ENCODE data around the gene EEA1.

The EEA1 gene

DNA sequence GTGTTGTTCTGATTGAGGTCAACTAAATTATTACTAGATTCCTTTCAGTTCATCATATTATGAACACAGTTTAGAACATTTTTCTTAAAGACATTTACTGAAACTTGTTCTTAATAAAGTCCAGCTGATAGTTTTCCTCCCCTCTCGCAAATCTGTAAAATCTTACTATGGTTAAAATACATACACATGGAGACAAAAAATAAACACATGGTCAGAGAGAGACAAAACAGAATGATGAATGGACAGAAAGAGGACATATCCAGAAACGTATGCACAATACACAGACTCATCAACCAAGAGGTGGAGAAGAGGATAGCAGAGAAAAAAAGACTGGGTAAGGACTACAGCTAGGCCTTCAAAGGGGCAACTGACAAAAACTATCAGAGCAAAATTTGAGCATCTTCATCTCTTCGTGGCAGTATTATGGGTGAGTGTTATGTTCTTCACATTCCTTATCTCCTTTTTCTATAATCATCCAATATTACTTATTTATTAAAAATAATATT, 38.4 kb downstream of the EEA1 start:
- Histone ChIP-seq H3K9me3 (ENCODE audit: control insufficient read depth, low read length) (no peaks in the 10 kb centered on the region), H2AFZ (no peak overlapping the region), H3K4me3 (ENCODE audit: low read depth, low read length) (no peak overlapping the region), H3K9ac (no peak overlapping the region), H3K79me2 (peaks cover 25% of the 10 kb centered on the region), H3K36me3 (ENCODE audit: control insufficient read depth, insufficient read depth, low read length) (no peaks in the 10 kb centered on the region), H3K27me3 (ENCODE audit: control insufficient read depth, insufficient read depth, low read length) (no peaks in the 10 kb centered on the region), H3K4me1 (no peaks in the 10 kb centered on the region), H3K27ac (no peak overlapping the region), H3K4me2 (ENCODE audit: low read length) (no peak overlapping the region)
- TF ChIP-seq, protein P1, sequence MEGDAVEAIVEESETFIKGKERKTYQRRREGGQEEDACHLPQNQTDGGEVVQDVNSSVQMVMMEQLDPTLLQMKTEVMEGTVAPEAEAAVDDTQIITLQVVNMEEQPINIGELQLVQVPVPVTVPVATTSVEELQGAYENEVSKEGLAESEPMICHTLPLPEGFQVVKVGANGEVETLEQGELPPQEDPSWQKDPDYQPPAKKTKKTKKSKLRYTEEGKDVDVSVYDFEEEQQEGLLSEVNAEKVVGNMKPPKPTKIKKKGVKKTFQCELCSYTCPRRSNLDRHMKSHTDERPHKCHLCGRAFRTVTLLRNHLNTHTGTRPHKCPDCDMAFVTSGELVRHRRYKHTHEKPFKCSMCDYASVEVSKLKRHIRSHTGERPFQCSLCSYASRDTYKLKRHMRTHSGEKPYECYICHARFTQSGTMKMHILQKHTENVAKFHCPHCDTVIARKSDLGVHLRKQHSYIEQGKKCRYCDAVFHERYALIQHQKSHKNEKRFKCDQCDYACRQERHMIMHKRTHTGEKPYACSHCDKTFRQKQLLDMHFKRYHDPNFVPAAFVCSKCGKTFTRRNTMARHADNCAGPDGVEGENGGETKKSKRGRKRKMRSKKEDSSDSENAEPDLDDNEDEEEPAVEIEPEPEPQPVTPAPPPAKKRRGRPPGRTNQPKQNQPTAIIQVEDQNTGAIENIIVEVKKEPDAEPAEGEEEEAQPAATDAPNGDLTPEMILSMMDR (IDR thresholded peaks at IDR 0.05), result no peak

DNA sequence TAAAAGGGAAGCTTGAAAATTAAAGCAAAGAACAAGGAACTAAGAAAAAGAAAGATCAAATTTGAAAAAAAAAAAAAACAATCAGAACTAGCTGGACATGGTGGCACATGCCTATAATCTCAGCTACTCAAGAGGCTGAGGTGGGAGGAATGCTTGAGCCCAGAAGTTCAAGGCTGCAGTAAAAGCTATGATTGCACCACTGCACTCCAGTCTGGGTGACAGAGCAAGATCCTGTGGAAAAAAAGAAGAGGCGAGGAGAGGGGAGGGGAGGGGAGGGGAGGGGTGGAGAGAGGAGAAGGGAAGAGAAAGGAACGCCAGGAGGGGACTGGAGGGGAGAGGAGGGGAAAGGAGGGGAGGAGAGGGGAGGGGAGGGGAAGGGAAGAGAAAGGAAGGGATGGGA, 43.0 kb downstream of the EEA1 start:
- H3K27me3 ChIP-seq (ENCODE audit: control insufficient read depth, insufficient read depth, low read length), result no peaks in the 10 kb centered on the region
- H3K36me3 ChIP-seq (ENCODE audit: control insufficient read depth, insufficient read depth, low read length), result no peaks in the 10 kb centered on the region
- H3K4me1 ChIP-seq, result no peaks in the 10 kb centered on the region
- no peak overlapping the region for H3K4me3 ChIP-seq (ENCODE audit: low read depth, low read length)
- no peak overlapping the region for H3K9ac ChIP-seq
- no peak overlapping the region for H3K4me2 ChIP-seq (ENCODE audit: low read length)
- no peak overlapping the region for H3K27ac ChIP-seq
- H3K9me3 ChIP-seq (ENCODE audit: control insufficient read depth, low read length), result no peaks in the 10 kb centered on the region
- no peak overlapping the region for H2AFZ ChIP-seq
- TF ChIP-seq, protein P1 (IDR thresholded peaks at IDR 0.05), result no peak
- peaks cover 28% of the 10 kb centered on the region for H3K79me2 ChIP-seq

GRCh38 chr12:92879698-92880322, 49.3 kb downstream of the EEA1 start:
- H3K9ac ChIP-seq, result no peak overlapping the region
- no peaks in the 10 kb centered on the region for H3K27me3 ChIP-seq (ENCODE audit: control insufficient read depth, insufficient read depth, low read length)
- H3K36me3 ChIP-seq (ENCODE audit: control insufficient read depth, insufficient read depth, low read length), result no peaks in the 10 kb centered on the region
- H3K4me3 ChIP-seq (ENCODE audit: low read depth, low read length), result no peak overlapping the region
- H3K27ac ChIP-seq, result no peak overlapping the region
- H3K4me1 ChIP-seq, result no peaks in the 10 kb centered on the region
- TF ChIP-seq, protein P1 (IDR thresholded peaks at IDR 0.05), result no peak
- no peak overlapping the region for H2AFZ ChIP-seq
- H3K4me2 ChIP-seq (ENCODE audit: low read length), result no peak overlapping the region
- H3K9me3 ChIP-seq (ENCODE audit: control insufficient read depth, low read length), result no peaks in the 10 kb centered on the region
- peaks cover 34% of the 10 kb centered on the region for H3K79me2 ChIP-seq

DNA sequence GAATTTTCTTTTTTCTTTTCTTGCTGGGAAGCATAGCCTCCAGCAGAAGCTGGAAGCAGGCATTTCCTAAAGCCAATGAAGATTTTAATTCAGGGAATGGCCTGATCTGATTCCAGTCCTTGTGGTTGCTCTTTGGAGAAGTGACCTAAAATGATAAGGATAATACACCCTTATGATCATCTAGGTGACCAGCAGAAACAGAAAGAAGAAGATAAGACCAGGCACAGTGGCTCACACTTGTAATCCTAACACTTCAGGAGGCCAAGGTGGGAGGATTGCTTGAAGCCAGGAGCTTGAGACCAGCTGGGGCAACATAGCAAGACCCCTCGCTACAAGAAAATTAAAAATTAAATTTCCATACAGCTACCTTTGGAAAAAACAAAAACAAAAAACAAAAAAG, 51.2 kb downstream of the EEA1 start:
- no peaks in the 10 kb centered on the region for H3K36me3 ChIP-seq (ENCODE audit: control insufficient read depth, insufficient read depth, low read length)
- TF ChIP-seq, protein P1 (IDR thresholded peaks at IDR 0.05), result no peak
- H2AFZ ChIP-seq, result no peak overlapping the region
- H3K4me3 ChIP-seq (ENCODE audit: low read depth, low read length), result no peak overlapping the region
- peaks cover 27% of the 10 kb centered on the region for H3K79me2 ChIP-seq
- H3K4me2 ChIP-seq (ENCODE audit: low read length), result no peak overlapping the region
- H3K9me3 ChIP-seq (ENCODE audit: control insufficient read depth, low read length), result no peaks in the 10 kb centered on the region
- H3K9ac ChIP-seq, result no peak overlapping the region
- no peaks in the 10 kb centered on the region for H3K4me1 ChIP-seq
- no peak overlapping the region for H3K27ac ChIP-seq
- H3K27me3 ChIP-seq (ENCODE audit: control insufficient read depth, insufficient read depth, low read length), result no peaks in the 10 kb centered on the region

DNA sequence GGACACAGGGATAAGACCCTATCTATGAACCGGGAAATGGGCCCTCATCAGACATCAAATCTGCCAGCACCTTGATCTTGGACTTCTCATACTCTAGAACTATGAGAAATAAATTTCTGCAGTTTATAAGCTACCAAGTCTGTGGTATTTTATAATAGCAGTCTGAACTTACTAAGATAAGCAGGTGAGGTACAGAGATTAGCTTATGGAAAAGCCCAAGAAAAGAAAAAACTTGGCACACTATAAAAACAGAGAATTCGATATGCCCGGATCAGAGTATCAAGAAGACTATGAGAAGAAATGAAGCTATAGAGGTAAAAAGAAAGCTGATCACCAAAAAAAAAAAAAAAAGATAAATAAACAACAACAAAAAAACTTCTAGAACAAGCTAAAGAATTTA, 52.6 kb downstream of the EEA1 start:
- peaks cover 24% of the 10 kb centered on the region for H3K79me2 ChIP-seq
- no peaks in the 10 kb centered on the region for H3K9me3 ChIP-seq (ENCODE audit: control insufficient read depth, low read length)
- no peak overlapping the region for H3K9ac ChIP-seq
- H3K27me3 ChIP-seq (ENCODE audit: control insufficient read depth, insufficient read depth, low read length), result no peaks in the 10 kb centered on the region
- H3K4me2 ChIP-seq (ENCODE audit: low read length), result no peak overlapping the region
- no peaks in the 10 kb centered on the region for H3K36me3 ChIP-seq (ENCODE audit: control insufficient read depth, insufficient read depth, low read length)
- TF ChIP-seq, protein P1 (IDR thresholded peaks at IDR 0.05), result no peak
- no peak overlapping the region for H2AFZ ChIP-seq
- H3K4me1 ChIP-seq, result no peaks in the 10 kb centered on the region
- no peak overlapping the region for H3K4me3 ChIP-seq (ENCODE audit: low read depth, low read length)
- no peak overlapping the region for H3K27ac ChIP-seq
